Right ventricle myocardium superior (tissue), 1 donor: ENCODE results near the gene OVCH1. TPM values are rescaled to one million over a fixed set of nuclear protein-coding genes. Genes with fewer than 3 reads are reported as not detected.
"Not testable (repeated sequence)": the region's sequence is repeated elsewhere in the genome, so short reads cannot be mapped to it uniquely, and the experiment has no call there.

Source experiments
- ATAC-seq: fragments of 200-7000 bp; cut with Tn5 transposase; one replicate; pipeline ENCODE4 v1.9.1; 2020; ENCODE audit warnings: mild to moderate bottlenecking; ENCODE audit not compliant: poor library complexity
- DNase-seq: peaks from one replicate; pipeline ENCODE4 v3.0.0-alpha.2; 2020
- intact Hi-C: fragments of 100-400 bp; cut with DNase I; formaldehyde crosslinking; loops from one replicate; pipeline ENCODE4 v1.11.2; 2022
- total RNA-seq: library from RNA; stranded (reverse); fragmentation: NEBNext Ultra II Directional; extraction: Animal tissue kit (Norgen Biotek cat#: 25700); gene quantifications from one replicate; pipeline ENCODE4 v1.2.1, GENCODE V29; 2021
- donor health status: DM: no; HTN: yes; CAD: no; lungs with severe emphysema.

The OVCH1 gene
- total RNA-seq, 1 donor from 2014 or later: not detected

- no peak for ATAC-seq
- DNase-seq: no peak
- intact Hi-C loops: no loop called here
Observed at GRCh38 chr12:29426498-29426897, 71.0 kb downstream of the OVCH1 start.

DNA sequence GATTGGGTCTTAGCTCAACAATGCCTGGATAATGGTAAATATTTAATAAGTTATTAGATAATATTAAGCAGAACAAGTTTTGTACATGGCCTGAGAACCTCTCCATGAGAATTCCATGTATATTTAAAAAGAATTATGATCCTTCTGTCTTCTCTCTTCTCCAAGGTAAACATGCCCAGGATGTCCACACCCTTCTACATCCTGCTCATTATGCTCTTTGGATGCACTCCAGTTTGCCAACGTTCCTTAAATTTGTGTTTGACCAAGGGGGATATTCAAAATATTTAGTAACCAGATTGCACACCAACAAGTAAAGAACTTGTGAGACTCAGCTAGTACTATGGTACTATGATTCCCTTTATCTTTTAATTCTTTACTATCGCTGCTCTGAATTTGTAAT is 71.8 kb downstream of the OVCH1 start:
- ATAC-seq (no peak), DNase-seq (no peak)
- intact Hi-C loops: no loop called here

- DNase-seq (no peak), ATAC-seq (no peak)
- intact Hi-C loops: no loop called here
Observed at GRCh38 chr12:29416748-29417147, 80.7 kb downstream of the OVCH1 start.

GRCh38 chr12:29415111-29415510 is 82.4 kb downstream of the OVCH1 start:
- DNase-seq (no peak), ATAC-seq (no peak)
- intact Hi-C loops: no loop called here

GRCh38 chr12:29414368-29414767 is 83.1 kb downstream of the OVCH1 start:
- intact Hi-C loops: no loop called here
- DNase-seq: no peak

DNA sequence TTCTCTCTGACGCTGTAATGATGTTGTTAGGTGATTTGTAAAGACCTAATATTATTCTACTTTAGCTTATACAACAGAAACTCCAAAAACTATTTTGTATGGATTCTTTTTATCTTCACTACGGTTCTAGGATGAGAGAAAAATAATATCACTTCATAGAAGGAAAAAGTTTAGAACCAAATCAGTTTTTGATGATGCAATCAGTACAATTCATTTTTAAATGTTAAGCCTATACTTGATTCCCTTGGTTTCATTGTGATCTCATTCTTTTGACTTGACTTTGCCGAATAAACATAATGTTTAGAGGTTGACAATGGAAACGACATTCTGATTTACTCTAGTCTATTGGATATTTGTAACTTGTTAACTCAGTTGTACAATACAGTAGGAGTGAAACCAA is 91.9 kb downstream of the OVCH1 start:
- DNase-seq (no peak), ATAC-seq (no peak)
- intact Hi-C loops: no loop called here

More at GRCh38 chr12:29414368-29414767, 83.1 kb downstream of the OVCH1 start:
- ATAC-seq: no peak

- intact Hi-C loops: no loop called here
- ATAC-seq: no peak
- no peak for DNase-seq
Observed at GRCh38 chr12:29403991-29404390, 93.5 kb downstream of the OVCH1 start.

- intact Hi-C loops: no loop called here
- ATAC-seq (no peak), DNase-seq (no peak)
Observed at GRCh38 chr12:29402437-29402836, 95.0 kb downstream of the OVCH1 start.

DNA sequence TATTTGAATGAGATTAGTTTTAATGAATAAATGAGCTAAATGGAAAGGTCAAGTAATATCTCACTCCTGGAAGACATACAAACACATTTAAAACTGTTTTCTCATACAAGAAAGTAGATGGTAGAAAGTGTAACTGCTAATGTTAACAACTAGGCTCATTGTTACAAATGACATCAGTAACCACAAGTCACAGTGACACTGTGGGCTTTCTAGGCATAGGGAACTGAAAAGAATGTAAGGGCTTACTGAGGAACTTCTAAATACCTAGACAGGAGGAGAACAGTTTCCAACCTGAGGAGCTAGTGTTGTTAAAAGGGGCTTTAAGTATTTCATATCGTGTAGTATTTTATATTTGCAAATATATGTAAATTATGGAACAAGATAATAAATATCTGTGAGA is 99.0 kb downstream of the OVCH1 start:
- no peak for ATAC-seq
- DNase-seq: no peak
- intact Hi-C loops: no loop called here

DNA sequence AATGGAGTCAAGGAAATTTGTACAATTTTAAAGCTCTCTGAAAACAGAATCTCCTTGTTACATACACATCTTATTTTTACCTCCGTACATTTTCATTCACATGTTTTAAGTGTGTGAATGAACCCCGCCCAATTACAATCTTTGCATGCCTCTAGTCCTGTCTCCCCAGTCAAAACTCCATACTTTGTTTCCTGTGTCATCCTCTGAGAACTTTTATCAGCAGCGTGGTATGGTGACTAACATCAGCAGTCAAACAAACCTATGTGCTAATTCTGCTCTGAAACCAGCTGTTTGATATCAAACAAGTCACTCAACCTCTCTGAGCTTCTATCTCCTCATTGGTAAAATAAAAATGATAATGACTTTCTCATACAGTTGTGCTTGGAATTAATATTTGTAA is 100.7 kb downstream of the OVCH1 start:
- intact Hi-C loops: no loop called here
- ATAC-seq: no peak

GRCh38 chr12:29395356-29395755 is 102.1 kb downstream of the OVCH1 start:
- ATAC-seq (no peak), DNase-seq (no peak)
- intact Hi-C loops: no loop called here

More for the DNA sequence above, 100.7 kb downstream of the OVCH1 start:
- DNase-seq: no peak

DNA sequence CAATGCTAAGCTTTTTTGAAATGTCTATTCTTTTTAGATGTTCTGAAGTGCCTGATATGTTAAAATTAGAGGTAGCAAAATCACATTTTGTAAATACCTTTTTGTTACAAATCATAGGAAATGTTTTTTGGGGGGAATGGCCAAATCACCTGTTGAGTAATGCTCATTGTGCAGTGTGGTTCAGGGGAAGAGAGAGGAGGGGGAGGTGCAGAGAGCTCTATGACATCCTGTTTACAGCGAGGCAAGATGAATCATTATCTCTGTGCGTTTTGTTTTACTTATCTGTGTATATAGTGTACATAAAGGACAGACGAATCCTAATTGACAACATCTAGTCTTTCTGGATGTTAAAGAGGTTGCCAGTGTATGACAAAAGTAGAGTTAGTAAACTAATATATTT is 107.1 kb downstream of the OVCH1 start:
- intact Hi-C loops, DNase-seq, ATAC-seq: not testable (repeated sequence)

DNA sequence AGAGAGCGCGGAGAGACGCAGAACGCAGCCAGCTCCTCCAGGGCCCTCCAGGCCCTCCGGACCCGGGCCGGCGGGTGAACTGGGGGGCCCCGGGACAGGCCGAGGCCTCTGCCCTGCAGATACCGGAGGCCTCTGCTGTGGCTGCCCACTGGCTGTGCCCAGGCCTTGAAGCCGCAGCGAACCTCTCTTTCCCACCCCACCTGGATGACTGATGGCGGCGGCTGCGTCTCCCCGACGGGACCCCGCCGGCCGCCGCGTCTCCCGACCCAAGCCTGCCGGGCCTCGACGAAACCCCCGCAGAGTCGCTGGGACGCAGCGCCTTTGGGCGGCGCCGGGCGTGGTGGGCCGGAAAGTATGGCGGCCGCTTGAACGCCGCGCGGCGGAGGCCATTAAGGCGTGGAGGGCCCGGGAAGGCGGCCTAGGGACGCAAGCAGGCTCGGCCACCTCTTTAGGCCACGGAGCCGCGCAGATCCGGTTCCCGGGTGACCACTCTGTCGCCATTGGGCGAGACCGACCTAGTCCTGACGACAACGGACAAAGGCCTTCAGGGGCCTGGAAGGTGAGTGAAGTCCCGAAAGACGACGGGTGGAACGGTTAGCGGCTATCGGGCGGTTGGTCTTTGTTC is 108.1 kb downstream of the OVCH1 start:
- DNase-seq: no peak
- ATAC-seq: no peak
- intact Hi-C loops: no loop called here

DNA sequence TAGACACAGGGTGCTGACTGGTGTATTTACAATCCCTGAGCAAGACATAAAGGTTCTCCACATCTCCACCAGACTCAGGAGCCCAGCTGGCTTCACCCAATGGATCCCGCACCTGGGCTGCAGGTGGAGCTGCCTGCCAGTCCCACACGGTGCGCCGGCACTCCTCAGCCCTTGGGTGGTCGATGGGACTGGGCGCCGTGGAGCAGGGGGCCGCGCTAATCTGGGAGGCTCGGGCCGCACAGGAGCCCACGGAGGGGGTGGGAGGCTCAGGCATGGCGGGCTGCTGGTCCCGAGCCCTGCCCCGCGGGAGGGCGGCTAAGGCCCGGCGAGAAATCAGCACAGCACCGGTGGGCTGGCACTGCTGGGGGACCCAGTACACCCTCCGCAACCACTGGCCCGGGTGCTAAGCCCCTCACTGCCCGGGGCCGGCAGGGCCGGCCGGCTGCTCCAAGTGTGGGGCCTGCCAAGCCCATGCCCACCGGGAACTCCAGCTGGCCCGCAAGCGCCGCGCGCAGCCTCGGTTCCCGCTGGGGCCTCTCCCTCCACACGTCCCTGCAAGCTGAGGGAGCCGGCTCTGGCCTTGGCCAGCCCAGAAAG is 111.3 kb downstream of the OVCH1 start:
- ATAC-seq, DNase-seq, intact Hi-C loops: not testable (repeated sequence)

DNA sequence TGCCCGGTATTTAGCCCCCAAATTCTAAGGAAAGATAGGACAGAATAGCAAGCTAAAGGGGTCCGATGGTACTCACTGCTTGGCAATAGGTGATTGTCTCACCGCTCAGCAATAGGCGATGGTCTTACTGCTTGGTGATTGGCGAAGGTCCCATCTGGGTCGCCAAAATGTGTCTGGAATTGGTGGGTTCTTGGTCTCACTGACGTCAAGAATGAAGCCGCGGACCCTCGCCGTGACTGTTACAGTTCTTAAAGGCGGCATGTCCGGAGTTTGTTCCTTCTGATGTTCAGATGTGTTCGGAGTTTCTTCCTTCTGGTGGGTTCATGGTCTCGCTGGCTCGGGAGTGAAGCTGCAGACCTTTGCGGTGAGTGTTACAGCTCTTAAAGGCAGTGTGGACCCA is 112.3 kb downstream of the OVCH1 start:
- intact Hi-C loops, ATAC-seq, DNase-seq: not testable (repeated sequence)

DNA sequence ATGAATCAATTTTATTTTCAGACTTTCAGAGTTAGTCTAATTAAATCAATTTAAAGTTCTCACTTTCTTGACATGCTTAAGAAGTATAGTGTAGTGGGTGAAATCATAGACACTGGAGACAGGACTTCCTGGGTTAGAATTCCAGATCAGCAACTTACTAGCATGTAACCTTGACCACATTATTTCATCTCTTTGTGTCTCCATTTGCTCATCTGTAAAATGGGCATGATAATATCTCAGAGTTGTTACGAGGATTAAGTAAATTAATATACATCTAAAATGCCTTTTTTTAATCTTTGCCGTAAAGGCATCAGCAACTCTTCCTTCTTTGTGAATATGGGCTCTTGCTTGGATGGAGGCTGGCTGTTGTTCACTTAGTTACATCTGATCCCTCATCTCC is 115.2 kb downstream of the OVCH1 start:
- DNase-seq: no peak
- intact Hi-C loops: no loop called here
- ATAC-seq: no peak

GRCh38 chr12:29380536-29381523 is 116.7 kb downstream of the OVCH1 start, which contains the start of gene ERGIC2:
Gene ERGIC2, minus strand, starts transcription at chr12:29381172. Its CDS starts 9,539 bp downstream, at chr12:29371633.
- intact Hi-C loops: no loop called here
- peak; percentile 99 for ATAC-seq
- DNase-seq: peak; percentile 92
